HG03280 (cell line): Measurements from ENCODE around the gene RUBCNL.

ENCODE experiments used
- ATAC-seq: cut with Tn5 transposase; IDR thresholded peaks from one replicate; pipeline ENCODE4 v1.9.1; 2021; ENCODE audit warnings: mild to moderate bottlenecking, moderate library complexity; ENCODE audit not compliant: unreplicated experiment

The RUBCNL gene

DNA sequence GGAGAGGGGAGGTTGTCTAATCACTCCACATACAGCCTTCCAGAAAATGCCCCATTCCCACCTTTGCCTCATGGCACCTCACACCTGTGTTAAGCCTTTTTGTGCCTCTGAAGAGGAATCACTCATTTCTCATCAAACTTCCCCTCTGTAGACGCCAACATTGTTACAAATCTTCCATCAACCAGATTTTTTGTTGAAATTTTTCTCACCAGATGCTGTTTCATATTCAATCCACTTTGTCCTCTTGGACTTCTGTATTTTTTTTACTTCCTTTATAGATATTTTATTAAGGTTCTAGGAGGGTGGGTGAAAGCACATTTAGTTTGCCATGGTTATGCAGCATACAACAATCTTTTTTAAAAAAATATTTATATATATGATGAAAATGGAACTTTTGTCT is 74.0 kb downstream of the RUBCNL start:
- no peak for ATAC-seq

GRCh38 chr13:46311217-46311616 is 75.8 kb downstream of the RUBCNL start:
- no peak for ATAC-seq

DNA sequence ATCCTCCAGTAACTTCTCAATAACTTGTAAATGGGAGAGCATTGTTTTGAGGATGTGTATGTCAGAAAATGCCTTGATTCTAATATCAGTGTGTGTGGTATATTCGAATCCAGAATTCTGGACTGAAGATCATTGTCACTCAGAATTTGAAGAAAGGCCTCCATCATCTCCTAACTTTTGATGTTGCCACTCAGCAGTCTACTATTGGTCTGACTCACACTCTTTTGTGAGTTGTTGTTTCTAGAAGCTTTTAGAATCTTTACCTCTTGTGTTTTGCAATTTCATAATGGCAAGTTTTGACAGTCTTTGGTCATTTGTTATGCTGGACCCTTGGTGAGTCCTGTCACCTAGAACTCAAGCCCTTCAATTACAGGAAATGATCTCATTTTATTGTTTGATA is 77.0 kb downstream of the RUBCNL start:
- ATAC-seq, result no peak

GRCh38 chr13:46307554-46307953 is 79.5 kb downstream of the RUBCNL start:
- no peak for ATAC-seq

- no peak for ATAC-seq
Observed at GRCh38 chr13:46304546-46304945, 82.5 kb downstream of the RUBCNL start.

- ATAC-seq, result no peak
Observed at GRCh38 chr13:46303742-46304385, 83.2 kb downstream of the RUBCNL start.

- no peak for ATAC-seq
Observed at GRCh38 chr13:46297361-46297811, 89.7 kb downstream of the RUBCNL start.

GRCh38 chr13:46296921-46297320 is 90.1 kb downstream of the RUBCNL start:
- ATAC-seq, result no peak

- peak; percentile 39 for ATAC-seq
Observed at GRCh38 chr13:46296115-46296822, 90.8 kb downstream of the RUBCNL start.

DNA sequence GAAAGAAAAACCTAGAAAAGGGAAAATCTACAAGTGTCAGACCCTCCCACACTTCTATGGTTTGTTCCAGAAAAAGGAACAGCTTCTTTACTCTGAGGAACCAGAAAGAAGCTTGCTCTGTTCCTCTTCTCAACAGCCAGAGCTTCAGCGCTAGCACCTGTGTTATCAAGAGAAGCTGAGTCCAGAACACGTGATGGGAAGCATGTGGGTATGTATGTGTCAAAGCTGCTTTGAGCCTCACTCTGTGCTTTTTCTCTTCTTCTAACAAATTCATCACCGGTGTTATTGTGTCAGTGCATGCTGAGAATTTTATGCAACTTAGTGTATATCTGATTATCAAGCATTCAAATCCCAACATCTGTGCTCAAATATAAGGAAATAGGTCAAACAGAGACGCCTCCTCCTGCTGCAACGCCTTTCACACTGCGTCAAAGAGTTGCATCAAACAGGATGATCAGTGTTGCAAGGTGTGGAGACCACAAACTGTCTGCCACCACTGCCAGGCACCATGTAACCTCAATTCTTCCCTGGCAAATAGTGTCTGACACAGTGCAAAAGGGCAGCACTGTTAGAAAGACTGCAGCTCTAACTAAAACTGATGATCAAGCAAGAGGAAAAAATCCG is 91.4 kb downstream of the RUBCNL start:
- peak; percentile 65 for ATAC-seq

GRCh38 chr13:46293436-46293835 is 93.6 kb downstream of the RUBCNL start:
- ATAC-seq, result no peak
